Measurements from ENCODE around the gene LIAS.
"Not testable (repeated sequence)": the region's sequence is repeated elsewhere in the genome, so short reads cannot be mapped to it uniquely, and the experiment has no call there.

LIAS gene

GRCh38 chr4:39453738-39454137 lies 5.1 kb upstream of the LIAS start:
- no peak for DNase-seq

- no peak for DNase-seq
Observed at GRCh38 chr4:39455486-39455885, 3.4 kb upstream of the LIAS start.

- no peak for DNase-seq
Observed at GRCh38 chr4:39456946-39457763, 1.7 kb upstream of the LIAS start.

GRCh38 chr4:39458161-39458504 lies 723 bp upstream of the LIAS start:
- DNase-seq, result not testable (repeated sequence)

DNA sequence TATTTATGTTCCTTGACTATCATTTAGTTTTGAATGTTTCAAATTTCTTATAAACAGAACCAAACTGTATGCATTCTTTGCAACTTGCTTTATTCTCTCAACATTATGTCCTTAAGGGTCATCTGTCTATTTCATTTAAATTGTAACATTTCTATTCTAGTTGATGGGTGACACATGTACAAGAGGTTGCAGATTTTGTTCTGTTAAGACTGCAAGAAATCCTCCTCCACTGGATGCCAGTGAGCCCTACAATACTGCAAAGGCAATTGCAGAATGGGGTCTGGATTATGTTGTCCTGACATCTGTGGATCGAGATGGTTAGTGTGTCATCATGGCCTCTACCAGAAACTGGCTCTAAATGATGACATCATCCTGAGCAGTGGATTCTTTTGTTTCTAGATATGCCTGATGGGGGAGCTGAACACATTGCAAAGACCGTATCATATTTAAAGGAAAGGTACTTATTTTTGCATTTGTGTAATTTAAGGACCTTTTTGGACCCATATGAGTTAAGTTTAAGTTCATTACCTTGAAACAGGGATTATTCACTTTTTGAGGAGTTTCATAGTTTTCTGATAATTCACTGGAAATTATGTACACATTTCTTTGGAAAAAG lies 6.1 kb downstream of the LIAS start:
- DNase-seq, result peak; percentile 76

GRCh38 chr4:39466747-39467146 lies 7.9 kb downstream of the LIAS start:
- no peak for DNase-seq

DNA sequence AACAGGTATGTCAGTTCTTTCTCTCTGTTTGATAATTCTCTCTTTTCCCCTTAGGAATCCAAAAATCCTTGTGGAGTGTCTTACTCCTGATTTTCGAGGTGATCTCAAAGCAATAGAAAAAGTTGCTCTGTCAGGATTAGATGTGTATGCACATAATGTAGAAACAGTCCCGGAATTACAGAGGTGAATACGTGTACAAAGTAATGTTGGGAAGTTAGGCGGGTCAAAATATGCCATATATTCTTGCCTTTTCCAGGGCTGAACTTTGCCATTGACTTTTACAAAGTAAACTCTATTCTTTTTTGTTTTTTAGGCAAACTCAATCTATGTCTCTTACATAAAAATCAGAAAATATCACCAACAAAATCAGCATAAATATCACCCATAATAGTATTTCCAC lies 8.6 kb downstream of the LIAS start:
- no peak for DNase-seq

GRCh38 chr4:39469429-39470077 lies 10.7 kb downstream of the LIAS start:
- DNase-seq, result peak; percentile 80

DNA sequence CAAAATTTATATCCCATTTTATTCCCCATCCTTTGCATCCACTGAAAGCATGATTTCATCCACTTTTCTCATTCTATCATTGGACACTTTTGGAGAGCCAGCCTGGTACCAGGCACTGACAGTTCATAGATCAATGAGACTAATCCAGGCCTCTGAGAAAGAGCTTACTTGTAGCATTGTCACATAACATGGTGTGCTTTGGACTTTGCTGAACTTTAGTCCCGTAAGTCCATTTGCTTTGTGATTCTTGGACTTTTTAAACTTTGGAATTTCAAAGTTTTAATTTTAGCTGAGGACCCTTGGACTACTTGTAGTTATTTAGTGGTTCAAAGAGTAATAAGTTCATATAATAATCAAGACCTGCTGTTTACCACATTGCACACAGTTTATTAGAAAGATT lies 11.5 kb downstream of the LIAS start:
- DNase-seq, result no peak

DNA sequence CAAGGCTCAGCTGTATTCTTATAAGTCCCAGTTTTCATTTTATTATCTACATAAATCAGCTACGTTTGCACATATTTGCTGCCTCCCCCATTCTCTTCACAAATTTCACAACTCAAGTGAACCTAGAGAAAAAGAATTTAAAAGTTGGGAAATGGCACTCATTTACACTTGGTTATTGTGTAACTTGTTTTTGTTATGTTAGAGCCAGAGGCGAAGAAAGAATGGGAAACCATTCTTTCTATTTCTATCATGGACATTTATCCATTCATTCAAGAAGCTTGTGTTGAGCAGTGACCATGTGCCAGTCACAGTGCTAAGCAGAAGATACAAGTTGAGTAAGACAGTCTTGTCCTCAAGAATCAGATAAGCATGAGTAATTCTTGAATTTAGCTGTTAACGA lies 13.5 kb downstream of the LIAS start:
- DNase-seq, result no peak

- no peak for DNase-seq
Observed at GRCh38 chr4:39476187-39476895, 17.5 kb downstream of the LIAS start.

DNA sequence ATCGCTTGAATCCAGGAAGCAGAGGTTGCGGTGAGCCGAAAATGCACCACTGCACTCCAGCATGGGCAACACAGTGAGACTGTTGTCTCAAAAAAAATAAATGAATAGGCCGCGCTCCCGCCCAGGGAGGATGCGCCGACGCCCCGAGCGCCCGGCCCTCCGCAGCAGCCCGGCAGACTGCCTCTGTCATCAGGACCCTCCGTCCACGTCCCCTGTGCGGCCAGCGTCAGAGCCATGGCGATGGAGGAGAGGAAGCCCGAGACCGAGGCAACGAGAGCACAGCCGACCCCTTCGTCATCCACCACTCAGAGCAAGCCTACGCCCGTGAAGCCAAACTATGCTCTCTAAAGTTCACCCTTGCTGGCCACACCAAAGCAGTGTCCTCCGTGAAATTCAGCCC lies 21.4 kb downstream of the LIAS start:
- no peak for DNase-seq

DNA sequence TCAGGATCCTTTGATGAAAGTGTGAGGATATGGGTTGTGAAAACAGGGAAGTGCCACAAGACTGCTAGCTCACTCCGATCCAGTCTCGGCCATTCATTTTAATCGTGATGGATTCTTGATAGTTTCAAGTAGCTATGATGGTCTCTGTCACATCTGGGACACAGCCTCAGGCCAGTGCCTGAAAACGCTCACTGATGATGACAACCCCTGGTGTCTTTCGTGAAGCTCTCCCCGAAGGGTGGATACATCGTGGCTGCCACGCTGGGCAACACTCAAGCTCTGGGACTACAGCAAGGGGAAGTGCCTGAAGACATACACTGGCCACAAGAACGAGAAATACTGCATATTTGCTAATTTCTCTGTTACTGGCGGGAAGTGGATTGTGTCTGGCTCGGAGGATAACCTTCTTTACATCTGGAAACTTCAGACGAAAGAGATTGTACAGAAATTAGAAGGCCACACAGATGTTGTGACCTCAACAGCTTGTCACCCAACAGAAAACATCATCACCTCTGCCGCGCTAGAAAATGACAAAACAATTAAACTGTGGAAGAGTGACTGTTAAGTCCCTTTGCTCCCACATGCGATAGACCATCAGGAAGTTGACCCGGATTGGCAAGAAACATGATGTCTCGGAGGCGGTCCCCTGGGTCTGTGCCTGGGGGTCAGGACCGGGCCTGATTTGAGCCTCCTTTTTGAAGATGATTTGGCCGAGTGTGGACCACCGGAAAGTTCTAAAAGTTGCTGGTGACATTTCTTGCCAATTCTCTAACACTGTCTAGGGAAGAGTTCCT lies 22.2 kb downstream of the LIAS start:
- DNase-seq, result no peak

- DNase-seq, result no peak
Observed at GRCh38 chr4:39484582-39485272, 25.9 kb downstream of the LIAS start.

DNA sequence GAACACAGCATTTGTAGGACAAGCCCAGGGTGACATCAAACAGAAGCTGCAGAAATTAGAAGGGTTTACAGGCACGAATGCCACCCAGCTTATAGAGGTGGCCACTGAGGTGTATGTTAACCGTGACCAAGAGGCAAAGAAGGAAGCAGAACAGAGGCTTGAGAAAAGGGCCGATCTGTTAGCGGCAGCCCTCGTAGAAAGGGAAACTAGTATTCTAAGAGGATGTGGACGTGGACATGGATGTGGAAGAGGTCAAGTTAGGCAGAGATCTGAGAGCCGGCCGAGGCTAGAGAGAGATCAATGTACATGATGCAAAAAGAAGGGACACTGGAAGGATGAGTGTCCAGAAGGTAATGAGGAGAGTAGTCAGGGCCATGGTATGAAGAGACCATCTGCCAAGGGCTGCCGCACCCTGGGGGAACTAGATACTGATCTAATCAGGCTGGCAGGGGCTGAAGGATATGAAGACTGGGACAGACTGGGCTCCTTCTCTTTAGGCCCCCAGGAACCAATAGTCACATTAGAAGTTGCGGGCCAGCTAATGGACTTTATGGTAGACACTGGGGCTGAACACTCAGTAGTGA lies 27.5 kb downstream of the LIAS start:
- no peak for DNase-seq

- DNase-seq, result no peak
Observed at GRCh38 chr4:39490322-39490721, 31.5 kb downstream of the LIAS start.

GRCh38 chr4:39494354-39494753 lies 35.5 kb downstream of the LIAS start:
- no peak for DNase-seq

DNA sequence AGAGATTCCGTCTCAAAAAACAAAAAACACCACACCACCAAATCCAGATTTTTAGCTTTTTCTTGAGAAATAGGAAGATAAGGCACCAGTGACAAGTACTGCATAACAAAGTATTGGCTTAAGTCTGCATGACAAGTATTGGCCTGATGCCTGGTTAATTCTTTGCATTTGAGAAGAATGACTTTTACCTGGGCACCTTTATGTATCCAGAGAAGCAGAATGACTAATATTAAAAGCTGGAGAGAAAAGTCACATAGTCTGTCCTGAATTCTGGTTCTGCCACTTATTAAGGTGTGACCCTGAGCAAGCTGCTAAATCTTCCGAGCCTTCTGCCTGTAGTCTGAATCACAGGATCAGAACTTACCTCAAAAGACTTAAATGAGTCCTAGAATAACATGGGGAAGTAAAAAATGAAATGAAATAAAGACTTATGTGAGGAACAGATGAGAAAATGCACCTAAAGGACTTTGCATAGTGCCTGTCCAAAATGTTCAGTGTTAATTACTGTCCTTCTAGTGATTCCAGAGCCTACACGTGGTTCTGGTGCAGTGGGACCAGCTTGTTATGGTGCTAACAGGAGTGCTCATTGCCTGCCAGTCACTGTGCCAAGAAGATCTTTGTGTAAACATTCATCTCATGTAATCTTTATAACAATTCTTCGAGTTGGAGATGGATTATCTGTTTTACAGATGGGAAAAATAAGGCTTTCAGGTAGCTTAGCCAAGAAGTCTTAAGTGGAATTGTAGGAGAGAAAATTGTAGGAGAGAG lies 36.8 kb downstream of the LIAS start:
- DNase-seq, result no peak

- no peak for DNase-seq
Observed at GRCh38 chr4:39497909-39498726, 39.3 kb downstream of the LIAS start.

- no peak for DNase-seq
Observed at GRCh38 chr4:39498727-39499020, 39.8 kb downstream of the LIAS start.

All from islet precursor cell (in vitro differentiated cells).